ENCODE results near the gene TBCEL.

DNA sequence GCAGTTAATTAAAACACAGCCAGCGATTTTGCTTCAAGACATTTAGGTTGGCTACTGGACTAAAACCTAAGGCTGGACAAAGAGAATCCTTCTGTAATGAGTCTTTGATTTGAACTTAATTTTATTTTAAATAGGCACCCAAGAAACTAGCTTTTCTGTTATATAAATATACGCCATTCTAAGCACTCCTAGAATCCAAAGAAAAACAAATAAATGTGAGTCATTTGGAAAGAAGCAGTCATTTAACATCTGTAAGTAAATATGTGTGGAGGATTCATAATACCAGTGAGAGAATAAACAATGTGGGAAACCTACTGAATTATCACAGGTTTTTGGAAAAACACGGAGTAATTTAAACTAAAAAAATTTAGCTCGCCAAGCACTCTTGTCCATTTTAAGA, 76.0 kb downstream of the TBCEL start:
- TF ChIP-seq, protein P1, sequence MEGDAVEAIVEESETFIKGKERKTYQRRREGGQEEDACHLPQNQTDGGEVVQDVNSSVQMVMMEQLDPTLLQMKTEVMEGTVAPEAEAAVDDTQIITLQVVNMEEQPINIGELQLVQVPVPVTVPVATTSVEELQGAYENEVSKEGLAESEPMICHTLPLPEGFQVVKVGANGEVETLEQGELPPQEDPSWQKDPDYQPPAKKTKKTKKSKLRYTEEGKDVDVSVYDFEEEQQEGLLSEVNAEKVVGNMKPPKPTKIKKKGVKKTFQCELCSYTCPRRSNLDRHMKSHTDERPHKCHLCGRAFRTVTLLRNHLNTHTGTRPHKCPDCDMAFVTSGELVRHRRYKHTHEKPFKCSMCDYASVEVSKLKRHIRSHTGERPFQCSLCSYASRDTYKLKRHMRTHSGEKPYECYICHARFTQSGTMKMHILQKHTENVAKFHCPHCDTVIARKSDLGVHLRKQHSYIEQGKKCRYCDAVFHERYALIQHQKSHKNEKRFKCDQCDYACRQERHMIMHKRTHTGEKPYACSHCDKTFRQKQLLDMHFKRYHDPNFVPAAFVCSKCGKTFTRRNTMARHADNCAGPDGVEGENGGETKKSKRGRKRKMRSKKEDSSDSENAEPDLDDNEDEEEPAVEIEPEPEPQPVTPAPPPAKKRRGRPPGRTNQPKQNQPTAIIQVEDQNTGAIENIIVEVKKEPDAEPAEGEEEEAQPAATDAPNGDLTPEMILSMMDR (conservative IDR thresholded peaks at IDR 0.05 in 1 of 2, IDR thresholded peaks at IDR 0.05 in 1 of 2; ENCODE audit: extremely low read depth in 1 of 2, insufficient read depth in 1 of 2, low read depth in 1 of 2, low read length in 2 of 2): no peak
- no peak for TF ChIP-seq EZH2 (IDR thresholded peaks at IDR 0.05; ENCODE audit: borderline replicate concordance, low read length)
